HCT116 (cell line): ENCODE data around the gene AGAP1.

Source experiments
- CEBPB ChIP-seq: IDR thresholded peaks from 2 replicates; pipeline ENCODE4 v1.6.1; 2012; ENCODE audit warnings: low read depth
- EGR1 ChIP-seq: IDR thresholded peaks from 2 replicates; pipeline ENCODE4 v1.6.1; 2012; ENCODE audit warnings: low read depth
- EZH2 ChIP-seq: fragments of 200-600 bp; sonication (generic); IDR thresholded peaks from 2 replicates; pipeline ENCODE4 v1.6.1; 2017; ENCODE audit warnings: antibody characterized with exemption, mixed run types
- EZH2phosphoT487 ChIP-seq: fragments of 200-600 bp; IDR thresholded peaks from 2 replicates; pipeline ENCODE4 v1.6.1; 2018; ENCODE audit warnings: antibody characterized with exemption, borderline replicate concordance
- JUND ChIP-seq: IDR thresholded peaks from 2 replicates; pipeline ENCODE4 v1.6.1; 2012
- POLR2A ChIP-seq: IDR thresholded peaks from 2 replicates; pipeline ENCODE4 v1.7.0; 2011; ENCODE audit warnings: borderline replicate concordance; ENCODE audit not compliant: insufficient read depth, insufficient read length; ENCODE audit errors: extremely low read depth
- POLR2AphosphoS5 ChIP-seq: IDR thresholded peaks from 2 replicates; pipeline ENCODE4 v1.6.1; 2011; ENCODE audit warnings: mild to moderate bottlenecking, low read depth, low read length, moderate library complexity
- RAD21 ChIP-seq: IDR thresholded peaks from 2 replicates; pipeline ENCODE4 v1.6.1; 2012; ENCODE audit warnings: low read depth, mild to moderate bottlenecking
- SIN3A ChIP-seq: IDR thresholded peaks from 2 replicates; pipeline ENCODE4 v1.6.1; 2012; ENCODE audit warnings: low read depth
- YY1 ChIP-seq: IDR thresholded peaks from 2 replicates; pipeline ENCODE4 v1.6.1; 2011; ENCODE audit warnings: low read length, low read depth, moderate library complexity, mild to moderate bottlenecking; ENCODE audit not compliant: insufficient replicate concordance; ENCODE audit errors: extremely low read depth
- ZFX ChIP-seq: fragments of 450-650 bp; IDR thresholded peaks from 2 replicates; pipeline ENCODE4 v1.6.1; 2017
- ZNF274 ChIP-seq: fragments of 200-500 bp; sonication (Bioruptor generic); IDR thresholded peaks from 2 replicates; pipeline ENCODE4 v1.6.1; 2014; ENCODE audit warnings: mild to moderate bottlenecking, low read depth, low read length, inconsistent platforms
- TF ChIP-seq, protein P1 (sequence below), 3 experiments: fragments of 200-600 bp in 1 of 3; sonication (generic) in 1 of 3; IDR thresholded peaks in 2 of 3; conservative IDR thresholded peaks in 1 of 3; 2 replicates each; pipeline ENCODE4 v1.5.1; 2012 to 2017; ENCODE audit warnings: low read depth in 2 of 3, low read length in 2 of 3, antibody characterized with exemption in 1 of 3, borderline replicate concordance in 1 of 3, control low read depth in 1 of 3, mild to moderate bottlenecking in 1 of 3, mixed read lengths in 1 of 3, mixed run types in 1 of 3, moderate library complexity in 1 of 3; ENCODE audit not compliant: insufficient read depth in 1 of 3
- TF ChIP-seq, protein P2 (sequence below): IDR thresholded peaks from 2 replicates; pipeline ENCODE4 v1.6.1; 2012

DNA sequence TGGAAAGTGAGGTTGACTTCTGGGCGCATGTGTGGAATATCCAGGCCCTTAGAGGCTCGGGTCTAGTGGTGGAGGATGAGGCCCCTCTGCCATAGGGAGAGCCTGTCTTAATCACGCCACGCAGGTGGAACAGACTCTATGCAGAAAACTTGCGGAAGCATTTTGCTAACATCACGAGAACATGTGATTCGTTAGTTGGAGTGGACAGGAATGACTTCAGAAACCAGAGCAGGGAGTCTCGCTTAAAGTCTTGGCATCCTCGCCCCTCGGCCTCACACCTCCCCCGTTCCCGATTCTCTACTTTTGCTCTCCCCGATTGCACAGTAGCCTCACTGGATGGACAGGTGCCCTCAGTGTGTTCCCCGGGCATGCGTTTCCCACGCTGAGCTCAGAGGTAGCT lies 340.9 kb downstream of the AGAP1 start:
- TF ChIP-seq POLR2AphosphoS5: no peak
- TF ChIP-seq, protein P1, sequence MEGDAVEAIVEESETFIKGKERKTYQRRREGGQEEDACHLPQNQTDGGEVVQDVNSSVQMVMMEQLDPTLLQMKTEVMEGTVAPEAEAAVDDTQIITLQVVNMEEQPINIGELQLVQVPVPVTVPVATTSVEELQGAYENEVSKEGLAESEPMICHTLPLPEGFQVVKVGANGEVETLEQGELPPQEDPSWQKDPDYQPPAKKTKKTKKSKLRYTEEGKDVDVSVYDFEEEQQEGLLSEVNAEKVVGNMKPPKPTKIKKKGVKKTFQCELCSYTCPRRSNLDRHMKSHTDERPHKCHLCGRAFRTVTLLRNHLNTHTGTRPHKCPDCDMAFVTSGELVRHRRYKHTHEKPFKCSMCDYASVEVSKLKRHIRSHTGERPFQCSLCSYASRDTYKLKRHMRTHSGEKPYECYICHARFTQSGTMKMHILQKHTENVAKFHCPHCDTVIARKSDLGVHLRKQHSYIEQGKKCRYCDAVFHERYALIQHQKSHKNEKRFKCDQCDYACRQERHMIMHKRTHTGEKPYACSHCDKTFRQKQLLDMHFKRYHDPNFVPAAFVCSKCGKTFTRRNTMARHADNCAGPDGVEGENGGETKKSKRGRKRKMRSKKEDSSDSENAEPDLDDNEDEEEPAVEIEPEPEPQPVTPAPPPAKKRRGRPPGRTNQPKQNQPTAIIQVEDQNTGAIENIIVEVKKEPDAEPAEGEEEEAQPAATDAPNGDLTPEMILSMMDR (IDR thresholded peaks at IDR 0.05 in 2 of 3, conservative IDR thresholded peaks at IDR 0.05 in 1 of 3; ENCODE audit: borderline replicate concordance in 1 of 3, insufficient read depth in 1 of 3, low read depth in 2 of 3, low read length in 2 of 3): no peak
- TF ChIP-seq POLR2A: no peak
- TF ChIP-seq YY1: no peak
- no peak for TF ChIP-seq EGR1
- no peak for TF ChIP-seq EZH2
- no peak for TF ChIP-seq CEBPB
- no peak for TF ChIP-seq ZNF274
- no peak for TF ChIP-seq JUND
- no peak for TF ChIP-seq SIN3A
- TF ChIP-seq, protein P2, sequence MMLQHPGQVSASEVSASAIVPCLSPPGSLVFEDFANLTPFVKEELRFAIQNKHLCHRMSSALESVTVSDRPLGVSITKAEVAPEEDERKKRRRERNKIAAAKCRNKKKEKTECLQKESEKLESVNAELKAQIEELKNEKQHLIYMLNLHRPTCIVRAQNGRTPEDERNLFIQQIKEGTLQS: no peak
- no peak for TF ChIP-seq RAD21
- TF ChIP-seq EZH2phosphoT487: no peak
- no peak for TF ChIP-seq ZFX
